HG03558 (cell line): ENCODE measurements around the gene RALGPS2.
"Not testable (repeated sequence)": the region's sequence is repeated elsewhere in the genome, so short reads cannot be mapped to it uniquely, and the experiment has no call there.

Experiments used
- ATAC-seq: cut with Tn5 transposase; IDR thresholded peaks from one replicate; pipeline ENCODE4 v1.9.1; 2021; ENCODE audit warnings: moderate number of reproducible peaks; ENCODE audit not compliant: unreplicated experiment; ENCODE audit errors: extremely low read depth

The RALGPS2 gene

DNA sequence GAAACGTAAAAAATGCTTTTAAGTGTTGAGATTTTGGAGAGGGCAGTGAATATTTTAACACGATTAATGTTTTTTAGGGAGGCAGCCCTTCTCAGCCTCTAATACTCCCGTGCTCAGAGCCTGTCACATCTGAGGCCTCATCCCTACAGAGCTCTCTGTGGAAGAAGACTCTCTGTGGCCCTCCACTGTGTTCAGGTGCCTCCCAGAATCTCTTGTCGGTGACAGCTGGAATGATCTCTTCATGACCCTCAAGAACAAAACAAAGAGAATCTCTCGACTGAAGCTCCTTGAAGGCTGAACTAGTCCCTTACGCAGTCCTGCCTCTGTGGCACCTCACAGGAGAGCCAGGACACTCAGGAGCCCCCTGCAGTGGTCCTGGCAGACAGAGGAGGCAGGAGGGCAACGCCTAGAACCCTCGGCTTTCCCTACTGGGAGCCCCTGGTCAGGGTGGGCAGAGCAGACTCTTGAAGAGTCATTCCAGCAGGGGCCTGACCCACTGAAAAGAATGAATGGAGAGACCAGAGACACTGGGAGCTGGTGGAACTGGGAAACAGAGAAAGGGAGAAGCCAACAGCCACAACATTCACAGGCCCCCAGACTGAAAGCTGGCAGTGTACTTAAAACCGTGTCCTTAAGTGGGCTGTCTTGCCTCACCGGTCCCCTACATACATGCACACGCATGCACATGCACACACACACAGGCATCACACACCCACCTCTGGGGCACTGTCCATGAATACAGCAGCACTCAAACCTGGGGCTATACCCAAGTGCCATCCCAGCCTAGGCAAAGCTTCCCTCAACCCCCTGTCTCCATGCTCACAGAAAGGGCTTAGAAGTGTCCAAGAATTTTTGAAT is 213.3 kb downstream of the RALGPS2 start:
- no peak for ATAC-seq

DNA sequence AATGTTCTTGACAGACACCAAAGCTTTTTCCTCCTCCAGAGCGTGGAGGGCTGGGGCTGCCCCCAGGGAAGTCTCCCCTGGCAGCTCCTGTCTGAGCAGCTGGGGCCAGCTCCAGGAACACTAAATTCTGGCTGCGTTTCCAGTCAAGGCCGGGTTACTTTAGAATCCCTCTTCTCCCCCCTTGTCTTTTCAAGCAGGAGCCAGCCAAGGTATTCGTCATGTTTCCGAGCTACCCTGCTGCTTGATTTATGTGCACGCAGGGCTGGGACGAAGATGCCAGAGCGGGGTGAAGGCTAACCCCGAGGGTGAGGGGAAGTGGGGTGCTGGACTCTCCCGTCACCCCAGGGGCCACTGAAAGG is 213.9 kb downstream of the RALGPS2 start:
- ATAC-seq: no peak

DNA sequence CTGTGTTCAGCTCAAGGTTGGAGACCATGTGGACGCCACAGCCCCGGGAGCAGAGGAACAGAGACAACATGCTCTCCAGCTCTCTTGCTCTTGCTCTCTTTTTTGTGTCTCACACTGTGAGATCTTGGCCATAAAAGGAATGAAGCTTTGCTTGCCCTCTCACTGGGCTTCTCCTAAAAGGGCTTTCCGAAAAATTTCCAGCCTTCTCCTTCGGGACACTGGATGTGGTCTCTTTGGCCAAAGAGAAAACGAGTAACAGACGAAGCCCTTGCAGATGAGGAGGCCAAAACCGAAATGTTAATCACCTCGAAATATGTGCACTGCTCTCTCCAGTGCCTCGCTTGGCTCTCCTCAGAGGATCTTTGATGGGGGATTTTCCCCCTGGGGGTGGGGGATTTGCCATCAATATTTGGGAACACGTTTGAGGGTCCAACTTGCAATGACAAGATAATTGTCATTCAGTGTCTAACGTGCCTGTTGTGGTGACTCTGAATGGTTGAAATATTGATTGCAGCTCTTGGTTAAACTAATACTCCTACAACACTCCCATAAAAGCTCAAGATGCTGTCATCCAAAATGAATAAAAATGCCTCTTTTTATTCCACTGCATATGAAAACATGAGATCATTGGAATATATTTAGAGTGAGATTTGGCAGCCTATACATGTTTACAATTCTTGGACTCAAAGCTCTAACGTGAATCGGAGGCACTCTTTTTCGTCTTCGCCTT is 214.5 kb downstream of the RALGPS2 start:
- ATAC-seq: no peak

- no peak for ATAC-seq
These were observed 215.2 kb downstream of the RALGPS2 start for GRCh38 chr1:178940068-178940765.

DNA sequence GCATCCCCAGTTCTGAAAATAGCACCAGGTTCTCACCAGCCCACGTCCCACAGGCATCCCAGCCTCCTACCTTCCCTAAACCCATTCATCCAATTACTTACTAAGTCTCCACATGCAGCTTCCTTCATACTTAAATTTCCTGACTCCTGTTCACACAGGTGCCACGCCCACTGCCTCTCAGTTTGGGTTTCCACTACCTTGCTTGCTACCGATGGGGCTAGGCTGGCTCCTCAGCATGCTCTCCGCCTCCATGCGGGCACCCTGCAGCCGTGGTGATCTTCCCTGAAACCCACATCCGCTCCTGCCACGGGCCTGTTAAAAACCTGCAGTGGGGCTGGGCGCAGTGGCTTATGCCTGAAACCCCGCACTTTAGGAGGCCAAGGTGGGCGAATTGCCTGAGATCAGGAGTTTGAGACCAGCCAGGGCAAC is 216.2 kb downstream of the RALGPS2 start:
- no peak for ATAC-seq

- ATAC-seq: no peak
These were observed 216.8 kb downstream of the RALGPS2 start for GRCh38 chr1:178941849-178942248.

DNA sequence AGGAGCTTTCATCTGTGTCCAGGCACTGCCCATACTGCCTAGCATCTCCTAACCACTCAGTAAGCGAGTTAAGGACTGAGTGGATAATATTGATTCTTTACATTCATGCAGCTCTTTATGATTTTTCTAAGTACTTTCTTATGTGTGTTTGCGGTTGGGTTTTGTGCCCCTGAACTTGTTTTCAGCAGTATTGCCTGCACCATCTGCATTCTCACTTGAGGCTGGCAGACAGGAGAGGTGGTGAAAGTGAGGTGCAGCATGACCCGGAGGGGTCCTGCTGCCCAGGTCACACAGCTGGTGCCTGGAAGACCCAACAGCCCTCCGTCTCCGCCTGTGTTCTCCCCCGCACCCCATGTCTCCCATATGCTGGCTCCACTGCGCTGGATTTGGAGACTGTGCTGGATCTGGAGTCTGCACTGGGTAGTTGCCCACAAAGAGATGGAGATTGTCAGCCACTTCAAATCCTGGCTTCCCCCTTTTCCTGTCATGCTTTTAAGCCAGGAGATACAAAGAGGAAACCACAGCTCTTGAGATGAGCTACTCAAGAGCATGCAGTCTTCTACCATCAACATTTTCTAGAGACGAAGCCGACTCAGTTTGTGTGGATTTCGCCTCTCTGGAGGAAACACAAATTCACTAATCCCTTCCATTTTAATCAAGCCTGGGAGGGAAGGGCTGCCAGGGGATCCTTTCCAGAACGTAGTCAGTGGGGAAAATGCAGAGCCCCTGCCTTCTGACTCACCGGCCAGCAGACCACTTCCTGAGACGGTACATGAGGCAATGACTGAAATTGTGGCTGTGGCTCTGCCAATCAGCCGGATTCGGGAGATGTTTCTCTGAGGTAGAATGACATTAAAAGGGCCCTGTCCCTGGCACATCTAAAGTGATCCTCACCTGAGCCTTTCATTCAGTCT is 217.5 kb downstream of the RALGPS2 start:
- no peak for ATAC-seq

GRCh38 chr1:178944729-178945128 is 219.7 kb downstream of the RALGPS2 start:
- ATAC-seq: no peak

DNA sequence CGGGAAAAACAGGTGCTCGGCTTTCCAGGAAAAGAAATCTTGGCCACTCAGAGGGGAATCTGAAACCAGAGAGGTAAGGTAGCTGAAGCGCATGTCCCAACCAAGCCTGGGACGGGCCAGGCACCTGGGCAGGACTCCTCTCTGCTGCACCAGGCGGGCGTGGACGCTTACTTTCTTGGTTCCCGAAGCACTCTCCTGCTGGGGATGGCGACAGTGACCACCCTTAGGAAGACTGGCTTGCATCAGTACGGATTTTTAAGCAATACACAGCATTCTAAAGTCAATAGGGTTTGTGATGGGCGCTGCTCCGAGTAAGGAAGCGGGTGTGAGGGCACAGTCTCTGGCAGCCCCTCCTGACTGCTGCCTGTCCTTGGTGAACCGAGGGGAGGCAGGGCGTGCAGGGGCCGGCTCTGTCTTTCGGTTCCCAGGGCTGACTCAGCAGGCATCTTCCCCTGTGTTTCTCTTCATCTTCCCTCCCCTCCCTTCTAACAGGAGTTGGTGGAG is 220.8 kb downstream of the RALGPS2 start:
- no peak for ATAC-seq

GRCh38 chr1:178946416-178946815 is 221.4 kb downstream of the RALGPS2 start:
- no peak for ATAC-seq

DNA sequence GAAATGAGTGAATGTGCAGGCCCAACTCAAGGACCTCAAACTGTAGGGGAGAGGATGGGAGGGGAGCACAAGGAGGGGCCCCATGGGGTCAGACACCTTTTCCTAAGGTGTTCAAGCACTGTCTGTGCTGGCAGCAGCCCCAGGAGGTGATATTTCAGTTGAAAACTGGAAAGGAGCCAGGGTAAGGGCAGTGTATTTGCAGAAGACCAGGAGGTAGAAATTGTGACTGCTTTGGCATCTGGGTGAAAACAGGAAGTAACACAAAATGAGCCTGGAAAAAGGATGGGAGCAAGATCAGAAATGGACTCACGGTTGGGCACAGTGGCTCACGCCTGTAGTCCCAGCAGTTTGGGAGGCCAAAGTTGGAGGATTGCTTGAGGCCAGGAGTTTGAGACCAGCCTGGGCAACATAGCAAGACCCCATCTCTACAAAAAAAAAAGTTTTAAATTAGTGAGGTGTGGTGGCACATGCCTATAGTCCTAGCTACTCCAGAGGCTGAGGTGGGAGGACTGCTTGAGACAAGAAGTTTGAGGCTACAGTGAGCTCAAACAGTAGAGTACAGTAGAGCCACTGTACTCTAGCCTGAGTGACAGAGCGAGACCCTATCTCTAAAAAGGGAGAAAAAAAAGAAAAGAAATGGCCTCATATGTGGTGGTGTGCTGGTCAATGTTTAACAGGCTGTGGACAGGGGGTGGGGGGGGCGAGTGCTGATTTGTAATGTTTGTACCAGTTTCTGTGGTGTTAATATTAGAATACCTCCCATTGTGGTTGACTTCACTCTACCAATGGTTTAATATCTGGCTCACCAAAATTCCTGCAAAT is 222.0 kb downstream of the RALGPS2 start:
- ATAC-seq: no peak

GRCh38 chr1:178947677-178947981 is 222.6 kb downstream of the RALGPS2 start:
- ATAC-seq: no peak

DNA sequence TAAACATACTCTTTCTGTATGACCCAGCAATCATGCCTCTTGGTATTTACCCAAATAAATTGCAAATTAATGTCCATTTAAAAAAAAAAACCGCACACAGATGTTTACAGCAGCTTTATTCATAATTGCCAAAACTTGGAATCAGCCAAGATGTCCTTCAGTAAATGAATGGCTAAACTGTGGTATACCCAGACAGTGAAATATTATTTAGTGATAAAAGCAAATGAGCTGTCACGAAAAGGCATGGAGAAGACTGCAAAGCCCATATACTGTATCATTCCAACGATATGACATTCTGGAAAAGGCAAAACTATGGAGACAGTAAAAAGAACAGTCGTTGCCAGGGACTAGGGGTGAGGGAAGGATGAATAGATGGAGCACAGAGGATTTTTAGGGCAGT is 223.6 kb downstream of the RALGPS2 start:
- no peak for ATAC-seq

DNA sequence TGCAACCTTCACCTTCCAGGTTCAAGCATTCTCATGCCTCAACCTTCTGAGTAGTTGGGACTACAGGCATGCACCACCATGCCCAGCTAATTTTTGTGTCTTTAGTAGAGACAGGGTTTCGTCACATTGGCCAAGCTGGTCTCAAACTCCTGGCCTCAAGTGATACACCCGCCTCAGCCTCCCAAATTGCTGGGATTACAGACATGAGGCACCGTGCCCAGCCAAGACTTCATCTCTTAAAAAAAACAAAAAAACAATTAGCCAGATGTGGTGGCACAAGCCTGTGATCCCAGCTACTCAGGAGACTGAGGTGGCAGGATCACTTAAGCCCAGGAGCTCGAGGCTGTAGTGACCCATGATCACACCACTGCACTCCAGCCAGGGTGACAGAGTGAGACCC is 224.8 kb downstream of the RALGPS2 start:
- not testable (repeated sequence) for ATAC-seq

GRCh38 chr1:178951600-178951999 is 226.6 kb downstream of the RALGPS2 start:
- no peak for ATAC-seq

GRCh38 chr1:178953034-178953433 is 228.0 kb downstream of the RALGPS2 start:
- no peak for ATAC-seq

DNA sequence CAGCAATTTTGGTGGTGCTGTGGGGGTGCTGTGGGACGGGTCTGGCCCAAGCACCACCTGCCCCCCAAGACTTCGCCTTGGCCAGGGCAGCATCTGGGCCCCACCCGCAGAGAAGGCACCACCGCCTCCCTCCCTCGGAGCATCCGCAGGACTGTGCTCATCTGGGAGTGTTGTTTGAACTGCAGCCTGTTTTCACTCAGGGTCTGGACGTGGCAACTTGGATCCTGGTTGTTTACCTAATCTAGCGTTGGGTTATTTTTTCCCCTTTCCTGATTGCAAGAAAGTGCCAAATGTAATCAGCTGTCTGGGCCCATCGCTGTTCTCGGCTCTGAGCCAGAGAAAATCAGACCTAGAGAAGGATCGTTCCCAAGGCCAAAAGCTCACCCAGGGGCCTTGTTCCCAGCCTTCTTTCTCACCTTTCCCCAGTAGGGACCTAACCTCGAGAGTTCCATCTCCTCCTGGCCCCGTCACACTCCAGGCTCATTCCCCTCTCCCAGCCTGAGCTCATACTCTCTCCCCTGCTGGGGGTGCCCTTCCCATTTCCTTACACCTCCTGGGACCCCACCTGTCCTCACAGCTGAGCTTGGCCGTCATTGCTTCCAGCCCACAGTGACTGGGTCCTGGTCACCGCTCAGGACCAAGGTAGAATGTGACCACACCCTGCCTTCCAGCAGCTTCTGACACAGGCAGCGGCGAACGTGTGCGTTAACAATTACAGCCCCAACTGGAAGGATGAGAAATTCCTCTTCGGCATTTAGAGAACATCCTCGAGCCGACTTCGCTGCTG is 228.7 kb downstream of the RALGPS2 start:
- ATAC-seq: no peak

- no peak for ATAC-seq
These were observed 229.3 kb downstream of the RALGPS2 start for GRCh38 chr1:178954325-178954690.
